ENCODE results near the gene TRABD2B. TPM values are rescaled to one million over a fixed set of nuclear protein-coding genes. Genes with fewer than 3 reads are reported as not detected.

Gene TRABD2B
- total RNA-seq, 3 donors from 2014 or later (not counting 1 experiment from before 2014, with no cell fraction given), result not detected

- no peaks in the 10 kb centered on the region for H3K4me1 ChIP-seq (ENCODE audit: control insufficient read depth, insufficient read depth, low read length)
- Mint-ChIP-seq H3K4me3 (no peak overlapping the region), H3K27ac (no peak overlapping the region), H3K36me3 (no peaks in the 10 kb centered on the region), H3K9me3 (no peaks in the 10 kb centered on the region), H3K4me1 (no peaks in the 10 kb centered on the region), H3K27me3 (ENCODE audit: low read depth in 2 of 2) (peaks cover 10 to 15% of the 10 kb centered on the region in 2 donors)
- no peaks in the 10 kb centered on the region for H3K9me3 ChIP-seq (ENCODE audit: control insufficient read depth, insufficient read depth, low read length)
- no peak overlapping the region for H3K4me3 ChIP-seq (ENCODE audit: low read length)
- H3K27ac ChIP-seq (ENCODE audit: low read length), result no peak overlapping the region
- 85% methylated on average over 4 of the region's 5 CpGs for WGBS (ENCODE audit: insufficient coverage)
- no peaks in the 10 kb centered on the region for H3K36me3 ChIP-seq (ENCODE audit: control insufficient read depth, insufficient read depth, low read length)
- H3K27me3 ChIP-seq (ENCODE audit: control insufficient read depth, insufficient read depth, low read length), result no peaks in the 10 kb centered on the region
- ATAC-seq (no peak), DNase-seq (no peak)
- intact Hi-C loops (cut with micrococcal nuclease), result no loop called here
- TF ChIP-seq, protein P1, sequence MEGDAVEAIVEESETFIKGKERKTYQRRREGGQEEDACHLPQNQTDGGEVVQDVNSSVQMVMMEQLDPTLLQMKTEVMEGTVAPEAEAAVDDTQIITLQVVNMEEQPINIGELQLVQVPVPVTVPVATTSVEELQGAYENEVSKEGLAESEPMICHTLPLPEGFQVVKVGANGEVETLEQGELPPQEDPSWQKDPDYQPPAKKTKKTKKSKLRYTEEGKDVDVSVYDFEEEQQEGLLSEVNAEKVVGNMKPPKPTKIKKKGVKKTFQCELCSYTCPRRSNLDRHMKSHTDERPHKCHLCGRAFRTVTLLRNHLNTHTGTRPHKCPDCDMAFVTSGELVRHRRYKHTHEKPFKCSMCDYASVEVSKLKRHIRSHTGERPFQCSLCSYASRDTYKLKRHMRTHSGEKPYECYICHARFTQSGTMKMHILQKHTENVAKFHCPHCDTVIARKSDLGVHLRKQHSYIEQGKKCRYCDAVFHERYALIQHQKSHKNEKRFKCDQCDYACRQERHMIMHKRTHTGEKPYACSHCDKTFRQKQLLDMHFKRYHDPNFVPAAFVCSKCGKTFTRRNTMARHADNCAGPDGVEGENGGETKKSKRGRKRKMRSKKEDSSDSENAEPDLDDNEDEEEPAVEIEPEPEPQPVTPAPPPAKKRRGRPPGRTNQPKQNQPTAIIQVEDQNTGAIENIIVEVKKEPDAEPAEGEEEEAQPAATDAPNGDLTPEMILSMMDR (IDR thresholded peaks at IDR 0.05), result no peak
Observed at GRCh38 chr1:47948126-47948525, 49.1 kb downstream of the TRABD2B start.

GRCh38 chr1:47947531-47947930, 49.7 kb downstream of the TRABD2B start:
- DNase-seq, result no peak
- ATAC-seq, result no peak
- TF ChIP-seq, protein P1 (IDR thresholded peaks at IDR 0.05), result no peak
- Histone ChIP-seq H3K4me3 (ENCODE audit: low read length) (no peak overlapping the region), H3K36me3 (ENCODE audit: control insufficient read depth, insufficient read depth, low read length) (no peaks in the 10 kb centered on the region), H3K4me1 (ENCODE audit: control insufficient read depth, insufficient read depth, low read length) (no peaks in the 10 kb centered on the region), H3K9me3 (ENCODE audit: control insufficient read depth, insufficient read depth, low read length) (no peaks in the 10 kb centered on the region), H3K27ac (ENCODE audit: low read length) (no peak overlapping the region), H3K27me3 (ENCODE audit: control insufficient read depth, insufficient read depth, low read length) (no peaks in the 10 kb centered on the region)
- intact Hi-C loops (cut with micrococcal nuclease), result no loop called here
- Mint-ChIP-seq H3K27me3 (ENCODE audit: low read depth in 2 of 2) (peaks cover 10 to 15% of the 10 kb centered on the region in 2 donors), H3K27ac (no peak overlapping the region), H3K36me3 (no peaks in the 10 kb centered on the region), H3K9me3 (no peaks in the 10 kb centered on the region), H3K4me1 (no peaks in the 10 kb centered on the region), H3K4me3 (no peak overlapping the region)
- 93% methylated on average over 6 of the region's 6 CpGs for WGBS (ENCODE audit: insufficient coverage)

DNA sequence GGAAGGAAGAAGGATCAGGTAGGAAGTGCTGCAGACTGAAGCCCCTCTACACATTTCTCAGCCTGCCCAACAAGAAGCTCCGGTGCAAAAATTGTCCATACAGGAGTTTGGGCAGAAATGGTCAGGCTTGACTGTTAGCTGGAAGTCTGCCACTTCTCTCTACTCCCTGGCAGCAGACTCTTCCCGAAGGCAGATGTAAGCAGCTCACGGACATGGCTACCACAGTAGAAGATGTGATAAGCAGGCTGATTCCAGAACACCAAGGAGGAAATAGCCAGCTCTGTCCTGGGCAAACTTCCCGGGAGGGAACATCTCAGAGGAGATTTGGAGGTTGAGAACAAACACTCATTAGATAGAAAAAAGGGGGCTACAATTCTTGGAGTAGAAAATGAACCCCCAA, 52.6 kb downstream of the TRABD2B start:
- intact Hi-C loops (cut with micrococcal nuclease), result no loop called here
- no peak overlapping the region for H3K27ac ChIP-seq (ENCODE audit: low read length)
- DNase-seq, result no peak
- no peaks in the 10 kb centered on the region for H3K4me1 Mint-ChIP-seq
- H3K9me3 ChIP-seq (ENCODE audit: control insufficient read depth, insufficient read depth, low read length), result no peaks in the 10 kb centered on the region
- H3K27me3 ChIP-seq (ENCODE audit: control insufficient read depth, insufficient read depth, low read length), result no peaks in the 10 kb centered on the region
- no peak overlapping the region for H3K4me3 ChIP-seq (ENCODE audit: low read length)
- TF ChIP-seq, protein P1 (IDR thresholded peaks at IDR 0.05), result no peak
- ATAC-seq, result no peak
- H3K27ac Mint-ChIP-seq, result no peak overlapping the region
- H3K36me3 Mint-ChIP-seq, result no peaks in the 10 kb centered on the region
- 80% methylated on average over 4 of the region's 4 CpGs for WGBS (ENCODE audit: insufficient coverage)
- H3K36me3 ChIP-seq (ENCODE audit: control insufficient read depth, insufficient read depth, low read length), result no peaks in the 10 kb centered on the region
- H3K9me3 Mint-ChIP-seq, result no peaks in the 10 kb centered on the region
- no peak overlapping the region for H3K4me3 Mint-ChIP-seq
- no peaks in the 10 kb centered on the region for H3K4me1 ChIP-seq (ENCODE audit: control insufficient read depth, insufficient read depth, low read length)
- H3K27me3 Mint-ChIP-seq (ENCODE audit: low read depth in 2 of 2), result peaks cover 15 to 17% of the 10 kb centered on the region in 2 donors

DNA sequence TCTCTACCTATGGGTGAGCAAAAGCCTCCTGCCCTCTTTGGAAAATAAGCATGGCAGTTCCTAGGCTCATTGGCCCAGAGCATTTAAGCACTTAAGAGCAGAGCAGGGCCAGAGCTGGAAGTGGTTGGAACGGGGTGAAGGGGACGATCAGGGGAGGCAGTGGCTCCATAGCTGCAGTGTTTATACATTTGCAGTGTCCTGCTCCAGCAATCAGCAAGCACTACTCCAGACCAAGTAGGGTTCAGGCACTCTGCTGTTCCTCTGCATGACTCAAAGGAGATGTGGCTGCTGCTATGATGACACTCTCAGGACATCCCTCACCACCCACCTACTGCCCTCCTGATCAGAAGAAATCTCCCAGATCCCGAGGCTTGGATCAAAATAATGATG, 55.0 kb downstream of the TRABD2B start:
- Mint-ChIP-seq H3K27me3 (ENCODE audit: low read depth in 2 of 2) (peaks cover 15 to 25% of the 10 kb centered on the region in 2 donors), H3K4me3 (no peak overlapping the region), H3K27ac (no peak overlapping the region), H3K36me3 (no peaks in the 10 kb centered on the region), H3K4me1 (no peaks in the 10 kb centered on the region), H3K9me3 (no peaks in the 10 kb centered on the region)
- no peak overlapping the region for H3K27ac ChIP-seq (ENCODE audit: low read length)
- no peaks in the 10 kb centered on the region for H3K4me1 ChIP-seq (ENCODE audit: control insufficient read depth, insufficient read depth, low read length)
- intact Hi-C loops (cut with micrococcal nuclease), result no loop called here
- 88% methylated on average over 3 of the region's 3 CpGs for WGBS (ENCODE audit: insufficient coverage)
- ATAC-seq, result no peak
- H3K27me3 ChIP-seq (ENCODE audit: control insufficient read depth, insufficient read depth, low read length), result no peaks in the 10 kb centered on the region
- no peak overlapping the region for H3K4me3 ChIP-seq (ENCODE audit: low read length)
- no peaks in the 10 kb centered on the region for H3K9me3 ChIP-seq (ENCODE audit: control insufficient read depth, insufficient read depth, low read length)
- TF ChIP-seq, protein P1 (IDR thresholded peaks at IDR 0.05), result no peak
- no peaks in the 10 kb centered on the region for H3K36me3 ChIP-seq (ENCODE audit: control insufficient read depth, insufficient read depth, low read length)
- DNase-seq, result no peak

All from natural killer cell (primary cell).